Tibial artery (tissue), 4 donors: ENCODE data around the gene PRDM4.
"Not testable (repeated sequence)": the region's sequence is repeated elsewhere in the genome, so short reads cannot be mapped to it uniquely, and the experiment has no call there.

Experiments used
- DNase-seq, 2 donors: peaks; one replicate each; pipeline ENCODE4 v3.0.0-alpha.2; 2019
- H3K27ac ChIP-seq, 2 donors: fragments of 200-600 bp; sonication (generic) in 1 of 2; 1 replicate in 1 of 2; 2 replicates in 1 of 2; pipeline ENCODE4 v1.5.1; 2018 to 2019; ENCODE audit warnings: mild to moderate bottlenecking in 1 of 2
- H3K27me3 ChIP-seq, 2 donors: fragments of 200-600 bp; sonication (generic) in 1 of 2; one replicate each; pipeline versions ENCODE4 v1.5.1 to v1.6.0; 2016 to 2019
- H3K36me3 ChIP-seq, 3 donors: fragments of 200-600 bp; sonication (generic) in 2 of 3; one replicate each; pipeline ENCODE4 v1.5.1; 2016 to 2019; ENCODE audit warnings: mild to moderate bottlenecking in 2 of 3
- H3K4me1 ChIP-seq, 4 donors: fragments of 200-600 bp; sonication (generic) in 2 of 4; 1 replicate in 3 of 4; 2 replicates in 1 of 4; pipeline ENCODE4 v1.5.1; 2016 to 2019
- H3K4me3 ChIP-seq, 2 donors: fragments of 200-600 bp; sonication (generic) in 1 of 2; 1 replicate in 1 of 2; 2 replicates in 1 of 2; pipeline ENCODE4 v1.5.1; 2018 to 2019; ENCODE audit warnings: mild to moderate bottlenecking in 2 of 2
- H3K9me3 ChIP-seq, 3 donors: fragments of 200-600 bp; sonication (generic) in 1 of 3; one replicate each; pipeline ENCODE4 v1.5.1; 2016 to 2019
- intact Hi-C: fragments of 100-400 bp; cut with DNase I; formaldehyde crosslinking; loops from one replicate; pipeline ENCODE4 v1.15.0; 2023; ENCODE audit warnings: low total_unique reads
- TF ChIP-seq, protein P1 (sequence below), 2 experiments: fragments of 200-600 bp in 1 of 2; fragments of 450-650 bp in 1 of 2; IDR thresholded peaks; one replicate each; pipeline ENCODE4 v1.5.1; 2017 to 2019; ENCODE audit warnings: antibody characterized with exemption in 2 of 2, mild to moderate bottlenecking in 1 of 2, moderate library complexity in 1 of 2

PRDM4 gene

DNA sequence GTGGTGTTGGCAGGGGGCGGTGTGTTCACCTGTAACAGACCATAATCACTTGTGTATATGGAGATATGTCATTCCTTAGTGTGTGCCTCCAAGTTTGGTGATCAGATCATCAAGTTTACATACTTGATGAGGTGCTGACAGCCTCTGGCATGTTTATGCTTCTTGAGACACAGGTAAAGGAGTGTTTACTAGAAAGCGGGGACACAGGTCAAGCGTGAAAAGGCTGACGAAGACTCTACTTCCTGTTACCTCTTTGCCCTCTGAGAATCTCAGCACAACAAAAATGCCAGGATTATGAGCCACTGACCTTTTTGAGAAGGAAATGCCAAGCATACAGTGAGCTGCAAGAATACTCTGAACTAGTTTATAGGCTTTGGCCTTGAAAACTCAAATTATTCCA is 29.6 kb downstream of the PRDM4 start:
- TF ChIP-seq, protein P1, sequence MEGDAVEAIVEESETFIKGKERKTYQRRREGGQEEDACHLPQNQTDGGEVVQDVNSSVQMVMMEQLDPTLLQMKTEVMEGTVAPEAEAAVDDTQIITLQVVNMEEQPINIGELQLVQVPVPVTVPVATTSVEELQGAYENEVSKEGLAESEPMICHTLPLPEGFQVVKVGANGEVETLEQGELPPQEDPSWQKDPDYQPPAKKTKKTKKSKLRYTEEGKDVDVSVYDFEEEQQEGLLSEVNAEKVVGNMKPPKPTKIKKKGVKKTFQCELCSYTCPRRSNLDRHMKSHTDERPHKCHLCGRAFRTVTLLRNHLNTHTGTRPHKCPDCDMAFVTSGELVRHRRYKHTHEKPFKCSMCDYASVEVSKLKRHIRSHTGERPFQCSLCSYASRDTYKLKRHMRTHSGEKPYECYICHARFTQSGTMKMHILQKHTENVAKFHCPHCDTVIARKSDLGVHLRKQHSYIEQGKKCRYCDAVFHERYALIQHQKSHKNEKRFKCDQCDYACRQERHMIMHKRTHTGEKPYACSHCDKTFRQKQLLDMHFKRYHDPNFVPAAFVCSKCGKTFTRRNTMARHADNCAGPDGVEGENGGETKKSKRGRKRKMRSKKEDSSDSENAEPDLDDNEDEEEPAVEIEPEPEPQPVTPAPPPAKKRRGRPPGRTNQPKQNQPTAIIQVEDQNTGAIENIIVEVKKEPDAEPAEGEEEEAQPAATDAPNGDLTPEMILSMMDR (IDR thresholded peaks at IDR 0.05) = no peak
- Histone ChIP-seq H3K27ac (no peak overlapping the region), H3K9me3 (no peaks in the 10 kb centered on the region), H3K36me3 (peaks cover 36 to 43% (median 40%) of the 10 kb centered on the region in 3 donors), H3K4me1 (no peaks in the 10 kb centered on the region), H3K27me3 (no peaks in the 10 kb centered on the region), H3K4me3 (no peak overlapping the region)
- intact Hi-C loops = no loop called here
- no peak for DNase-seq

GRCh38 chr12:107730618-107731341 is 30.2 kb downstream of the PRDM4 start:
- H3K4me1 ChIP-seq = no peaks in the 10 kb centered on the region
- H3K9me3 ChIP-seq = no peaks in the 10 kb centered on the region
- H3K27ac ChIP-seq = no peak overlapping the region
- H3K4me3 ChIP-seq = no peak overlapping the region
- intact Hi-C loops = no loop called here
- TF ChIP-seq, protein P1 (IDR thresholded peaks at IDR 0.05) = no peak
- no peak for DNase-seq
- H3K27me3 ChIP-seq = no peaks in the 10 kb centered on the region
- H3K36me3 ChIP-seq = peaks cover 30 to 37% (median 35%) of the 10 kb centered on the region in 3 donors

DNA sequence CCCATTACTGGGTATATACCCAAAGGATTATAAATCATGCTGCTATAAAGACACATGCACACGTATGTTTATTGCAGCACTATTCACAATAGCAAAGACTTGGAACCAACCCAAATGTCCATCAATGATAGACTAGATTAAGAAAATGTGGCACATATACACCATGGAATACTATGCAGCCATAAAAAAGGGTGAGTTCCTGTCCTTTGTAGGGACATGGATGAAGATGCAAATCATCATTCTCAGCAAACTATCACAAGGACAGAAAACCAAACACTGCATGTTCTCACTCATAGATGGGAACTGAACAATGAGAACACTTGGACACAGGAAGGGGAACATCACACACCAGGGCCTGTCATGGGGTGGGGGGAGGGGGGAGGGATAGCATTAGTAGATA is 33.2 kb downstream of the PRDM4 start:
- H3K27me3 ChIP-seq, H3K27ac ChIP-seq, H3K4me1 ChIP-seq, H3K4me3 ChIP-seq, DNase-seq, H3K9me3 ChIP-seq, intact Hi-C loops: not testable (repeated sequence)
- peaks cover 1 to 11% (median 6%) of the 10 kb centered on the region in 3 donors for H3K36me3 ChIP-seq

DNA sequence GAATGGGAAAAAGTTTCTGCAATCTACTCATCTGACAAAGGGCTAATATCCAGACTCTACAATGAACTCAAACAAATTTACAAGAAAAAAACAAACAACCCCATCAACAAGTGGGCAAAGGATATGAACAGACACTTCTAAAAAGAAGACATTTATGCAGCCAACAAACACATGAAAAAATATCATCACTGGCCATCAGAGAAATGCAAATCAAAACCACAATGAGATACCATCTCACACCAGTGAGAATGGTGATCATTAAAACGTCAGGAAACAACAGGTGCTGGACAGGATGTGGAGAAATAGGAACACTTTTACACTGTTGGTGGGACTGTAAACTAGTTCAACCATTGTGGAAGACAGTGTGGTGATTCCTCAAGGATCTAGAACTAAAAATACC is 33.6 kb downstream of the PRDM4 start:
- H3K27me3 ChIP-seq, H3K27ac ChIP-seq, H3K4me3 ChIP-seq, H3K9me3 ChIP-seq, DNase-seq, H3K4me1 ChIP-seq, intact Hi-C loops: not testable (repeated sequence)
- H3K36me3 ChIP-seq = peaks cover 0 to 11% (median 2%) of the 10 kb centered on the region in 3 donors

DNA sequence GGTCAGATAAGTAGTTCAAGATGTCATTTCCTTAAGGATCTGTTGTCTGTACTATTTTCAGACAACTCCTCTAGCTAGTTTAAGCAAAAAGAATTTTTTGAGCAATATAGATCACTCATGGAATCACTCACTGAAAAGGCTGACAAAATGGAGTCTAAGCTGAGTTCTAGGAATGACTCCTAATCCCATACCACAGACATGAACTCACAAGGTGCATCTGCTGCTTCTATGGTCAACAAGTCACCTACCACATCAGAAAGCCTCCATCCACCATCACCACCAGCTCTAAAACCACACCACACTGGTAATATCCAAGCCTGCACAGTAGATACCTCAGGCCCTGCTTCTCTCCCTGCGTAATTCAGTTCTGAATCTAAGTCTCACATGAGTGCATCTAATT is 42.3 kb downstream of the PRDM4 start:
- H3K27me3 ChIP-seq = no peaks in the 10 kb centered on the region
- no peak for DNase-seq
- H3K36me3 ChIP-seq = peaks cover 11 to 37% (median 22%) of the 10 kb centered on the region in 3 donors
- TF ChIP-seq, protein P1 (IDR thresholded peaks at IDR 0.05) = no peak
- no peak overlapping the region for H3K27ac ChIP-seq
- no peaks in the 10 kb centered on the region for H3K4me1 ChIP-seq
- intact Hi-C loops = no loop called here
- H3K4me3 ChIP-seq = no peak overlapping the region
- H3K9me3 ChIP-seq = no peaks in the 10 kb centered on the region

- Histone ChIP-seq H3K36me3 (peaks cover 34 to 58% (median 51%) of the 10 kb centered on the region in 3 donors), H3K9me3 (no peaks in the 10 kb centered on the region), H3K27me3 (no peaks in the 10 kb centered on the region), H3K27ac (no peak overlapping the region), H3K4me1 (no peaks in the 10 kb centered on the region), H3K4me3 (no peak overlapping the region)
- TF ChIP-seq, protein P1 (IDR thresholded peaks at IDR 0.05) = no peak
- no peak for DNase-seq
- intact Hi-C loops = no loop called here
These were observed 45.2 kb downstream of the PRDM4 start for GRCh38 chr12:107715780-107716179.

GRCh38 chr12:107705522-107705921 is 55.4 kb downstream of the PRDM4 start:
- H3K4me3 ChIP-seq, H3K27ac ChIP-seq, H3K4me1 ChIP-seq, DNase-seq, H3K27me3 ChIP-seq, H3K9me3 ChIP-seq, intact Hi-C loops: not testable (repeated sequence)
- H3K36me3 ChIP-seq = peaks cover 75 to 87% (median 86%) of the 10 kb centered on the region in 3 donors
